NCI-H446 (cell line): Measurements from ENCODE around the gene CCDC106.

Experiments used
- DNase-seq, 2 experiments: peaks; one replicate each; lab custom pipeline; 2025; lab: John Stamatoyannopoulos, UW

Gene CCDC106

DNA sequence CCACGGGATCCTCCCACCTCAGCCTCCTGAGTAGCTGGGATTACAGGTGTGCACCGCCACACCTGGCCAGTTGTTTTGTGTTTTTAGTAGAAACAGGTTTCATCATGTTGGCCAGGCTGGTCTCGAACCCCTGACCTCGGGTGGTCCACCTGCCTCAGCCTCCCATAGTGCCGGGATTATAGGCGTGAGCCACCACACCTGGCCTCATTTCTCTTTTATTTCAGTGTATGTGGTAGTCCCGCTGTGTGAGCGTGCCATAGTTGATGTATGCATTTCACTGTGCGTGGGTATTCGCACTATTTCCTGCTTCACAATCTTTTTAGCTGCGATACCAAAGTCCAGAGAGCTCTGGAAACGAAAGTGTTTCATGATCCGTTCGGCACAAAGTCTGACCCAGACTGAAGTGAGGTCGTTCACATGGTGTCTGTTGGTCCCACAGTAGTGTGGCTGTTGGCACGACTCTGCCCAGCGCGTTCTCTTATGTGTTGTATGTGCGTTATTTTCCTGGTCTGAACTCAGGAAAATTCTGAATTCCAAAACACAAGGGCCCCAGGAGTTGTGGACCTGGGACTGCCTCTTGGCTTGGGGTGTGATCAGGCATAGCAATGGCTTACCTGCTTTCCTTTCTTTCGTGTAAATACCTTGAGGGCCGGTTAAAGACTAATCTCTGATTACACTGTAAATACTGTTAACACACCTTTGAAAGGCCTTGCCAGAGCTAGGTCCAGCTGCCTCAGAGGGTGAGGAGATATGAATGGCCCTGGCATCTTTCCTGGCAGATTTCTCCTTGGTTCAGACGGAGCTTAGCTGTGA, 35.6 kb downstream of the CCDC106 start:
- no peak for DNase-seq

DNA sequence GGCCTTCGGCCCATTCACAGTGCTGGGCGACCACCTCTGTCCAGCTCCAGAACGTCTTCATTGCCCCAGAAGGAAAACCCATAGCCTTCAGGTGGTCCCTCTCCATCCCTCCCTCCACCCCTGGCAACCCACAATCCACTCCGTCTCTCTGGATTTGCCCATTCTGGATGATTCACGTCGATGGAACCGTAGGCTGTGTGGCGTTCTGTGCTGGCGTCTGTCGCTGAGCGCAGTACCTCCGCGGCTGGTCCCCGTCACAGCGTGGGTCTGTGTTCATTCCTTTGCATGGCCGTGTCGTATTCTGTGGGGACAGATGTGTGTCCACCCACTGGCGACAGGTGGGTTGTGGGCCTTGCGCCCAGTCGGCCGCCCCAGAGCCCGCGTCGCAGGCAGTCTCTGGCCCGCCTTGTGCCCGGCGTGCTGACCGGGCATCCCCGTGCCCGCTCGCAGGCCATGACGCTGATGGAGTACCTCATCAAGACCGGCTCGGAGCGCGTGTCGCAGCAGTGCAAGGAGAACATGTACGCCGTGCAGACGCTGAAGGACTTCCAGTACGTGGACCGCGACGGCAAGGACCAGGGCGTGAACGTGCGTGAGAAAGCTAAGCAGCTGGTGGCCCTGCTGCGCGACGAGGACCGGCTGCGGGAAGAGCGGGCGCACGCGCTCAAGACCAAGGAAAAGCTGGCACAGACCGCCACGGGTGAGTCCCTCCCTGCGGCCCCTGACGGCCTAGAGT, 37.1 kb downstream of the CCDC106 start:
- DNase-seq: no peak

DNA sequence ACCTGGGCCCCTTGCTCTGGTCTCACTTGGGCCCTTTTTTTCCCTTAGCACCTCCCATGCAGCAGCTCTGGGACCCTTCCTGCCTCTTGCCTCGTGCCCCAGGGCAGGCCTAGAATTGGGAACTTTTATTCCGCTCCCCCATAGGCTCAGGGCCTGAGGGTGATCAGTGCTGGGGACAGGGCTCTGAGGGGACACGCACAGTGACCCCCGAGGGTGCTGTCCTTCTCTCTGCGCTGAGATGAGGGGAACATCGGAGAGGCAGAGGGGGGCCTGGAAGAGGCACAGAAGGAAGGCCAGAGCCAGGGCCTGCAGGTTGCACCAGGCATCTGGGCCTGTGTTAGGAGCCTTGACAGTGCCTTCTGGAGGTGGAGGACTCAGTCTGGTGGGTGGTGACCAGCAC, 37.8 kb downstream of the CCDC106 start:
- DNase-seq: no peak

DNA sequence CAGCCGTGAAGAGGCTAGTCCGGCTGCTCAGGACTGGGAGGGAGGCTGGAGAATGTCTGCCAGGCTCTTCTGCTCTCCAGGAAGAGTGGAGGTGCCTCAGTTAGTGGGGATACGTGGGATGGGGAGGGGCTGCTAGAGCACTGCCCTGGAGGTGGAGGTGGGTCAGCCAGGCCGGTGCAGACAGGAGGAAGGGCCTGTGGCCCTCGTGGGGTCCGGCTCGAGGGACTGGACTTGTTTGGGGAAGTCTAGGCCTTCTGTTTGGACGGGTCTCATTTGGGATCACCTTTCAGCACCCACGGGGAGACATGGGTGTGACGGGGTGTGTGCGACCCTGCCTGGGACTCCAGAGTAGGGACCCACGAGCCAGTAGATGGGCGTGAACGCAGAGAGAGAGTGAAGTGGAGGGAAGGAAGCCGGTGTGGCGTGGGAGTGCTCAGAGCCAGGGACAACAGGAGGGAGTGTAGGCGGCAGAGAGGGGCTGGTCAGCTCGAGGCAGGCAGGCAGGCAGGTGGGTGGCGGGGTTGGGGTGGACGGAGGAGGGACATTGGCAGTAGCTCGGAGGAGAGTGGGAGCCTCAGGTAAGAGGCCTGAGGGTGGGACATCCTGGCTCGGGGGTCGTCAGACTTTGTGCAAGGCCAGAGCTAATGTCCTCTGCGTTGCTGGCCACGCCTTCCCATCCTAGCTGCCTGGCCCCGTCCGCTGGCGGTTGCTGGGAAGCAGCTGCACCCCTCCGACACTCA, 38.5 kb downstream of the CCDC106 start:
- no peak for DNase-seq

DNA sequence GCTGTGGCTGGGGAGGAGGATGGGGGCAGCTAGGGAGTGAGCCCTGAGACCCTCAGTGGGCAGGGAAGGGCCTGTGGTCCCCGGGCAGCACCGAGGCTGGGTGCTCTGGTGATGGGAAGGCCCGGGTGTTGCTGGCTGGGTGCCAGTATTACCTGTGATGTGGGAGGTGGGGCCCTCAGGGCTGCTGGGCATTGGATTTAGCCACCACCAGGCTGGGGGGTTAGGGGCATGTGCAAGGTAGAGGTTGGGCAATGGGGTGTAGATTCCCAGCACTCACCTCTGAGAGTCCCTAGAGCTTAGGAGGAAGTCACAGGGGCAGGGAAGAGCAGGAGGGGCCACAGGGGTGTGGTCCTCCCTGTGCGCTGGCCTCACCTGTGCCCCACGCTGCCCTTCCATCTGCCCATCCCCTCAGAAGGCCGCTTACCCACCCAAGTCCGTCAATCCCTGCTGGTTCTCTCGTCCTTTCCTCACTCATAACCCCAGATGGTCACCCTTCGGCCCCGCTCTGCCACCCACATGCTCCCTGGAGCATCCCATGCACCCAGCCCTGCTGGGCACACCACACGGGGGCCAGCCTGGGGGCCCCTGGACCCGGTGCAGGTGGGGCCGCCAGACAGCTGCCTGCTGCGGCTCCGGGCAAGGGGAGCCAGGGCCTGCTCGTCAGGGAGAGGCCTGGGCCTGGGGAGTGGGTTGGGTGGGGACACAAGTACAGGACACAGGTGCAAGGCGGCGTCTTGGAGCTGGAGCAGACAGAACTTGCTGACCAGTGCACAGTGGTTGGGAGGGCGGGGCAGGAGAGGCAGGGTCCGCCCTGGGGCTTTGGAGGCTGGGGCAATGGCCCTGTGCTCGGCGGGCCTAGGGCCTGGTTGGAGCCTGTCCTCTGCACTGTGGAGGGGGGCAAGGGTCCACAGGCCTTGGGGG, 39.5 kb downstream of the CCDC106 start:
- no peak for DNase-seq

DNA sequence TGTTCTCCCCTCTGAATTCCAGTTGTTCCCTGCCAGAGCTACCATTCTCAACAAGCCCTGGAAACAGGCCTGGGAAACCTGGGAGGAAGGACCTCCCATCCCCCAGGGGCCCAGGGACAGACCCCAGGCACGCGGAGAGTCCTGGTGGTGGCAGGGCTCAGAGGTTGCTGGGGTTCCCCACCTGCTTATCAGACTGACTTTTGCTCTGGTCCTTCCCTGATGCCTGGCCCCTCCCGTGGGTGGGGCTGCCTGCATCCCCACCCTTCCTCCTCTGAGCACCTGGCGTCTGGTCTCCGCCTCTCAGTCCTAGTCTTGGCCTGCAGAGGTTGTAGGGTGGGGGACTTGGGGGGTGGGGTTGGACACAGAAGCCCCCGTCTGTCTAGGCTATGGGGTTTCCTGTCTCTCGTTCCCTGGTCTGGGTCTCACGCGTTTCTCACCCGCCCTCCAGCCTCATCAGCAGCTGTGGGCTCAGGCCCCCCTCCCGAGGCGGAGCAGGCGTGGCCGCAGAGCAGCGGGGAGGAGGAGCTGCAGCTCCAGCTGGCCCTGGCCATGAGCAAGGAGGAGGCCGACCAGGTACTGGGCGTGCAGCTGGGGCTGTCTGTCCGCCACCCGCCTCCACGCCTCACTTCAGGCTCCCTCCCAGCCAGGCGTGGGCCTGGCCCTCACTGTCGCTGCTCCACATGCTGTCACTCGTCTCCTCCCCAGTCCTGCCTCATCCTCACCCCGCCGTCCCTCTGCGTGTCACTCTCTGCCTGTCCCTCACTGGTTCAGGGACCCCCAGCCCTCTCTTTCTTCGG, 40.6 kb downstream of the CCDC106 start:
- no peak for DNase-seq

DNA sequence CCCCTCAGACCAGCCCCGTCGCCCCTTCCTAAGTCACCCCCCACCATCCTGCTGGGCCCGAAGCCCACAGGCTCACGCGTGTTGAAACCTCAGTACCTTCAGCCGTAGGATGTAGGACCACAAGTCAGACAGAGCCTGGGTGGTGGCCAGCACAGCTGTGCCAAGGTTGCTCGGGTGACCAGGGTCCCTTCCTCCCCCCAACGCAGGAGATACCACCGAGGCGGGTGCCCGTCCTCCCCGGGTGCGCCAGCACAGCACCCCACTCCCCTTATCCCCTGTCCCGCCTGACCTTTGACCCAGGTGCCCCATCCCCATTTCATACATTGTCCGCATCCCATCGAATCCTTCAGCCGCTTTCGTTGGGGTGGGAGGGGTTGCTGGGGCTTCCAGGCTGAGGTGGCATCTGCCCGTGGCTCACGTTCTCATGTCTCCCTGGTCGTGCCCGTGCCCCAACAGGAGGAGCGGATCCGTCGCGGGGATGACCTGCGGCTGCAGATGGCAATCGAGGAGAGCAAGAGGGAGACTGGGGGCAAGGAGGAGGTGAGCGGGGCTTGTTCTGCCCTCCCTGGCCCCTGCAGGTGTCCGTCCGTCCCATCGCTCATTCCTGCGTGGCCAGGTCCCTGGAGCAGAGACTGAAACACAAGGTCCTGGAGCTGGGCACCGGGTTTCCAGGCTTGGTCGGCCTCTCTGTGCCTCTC, 41.5 kb downstream of the CCDC106 start:
- no peak for DNase-seq

DNA sequence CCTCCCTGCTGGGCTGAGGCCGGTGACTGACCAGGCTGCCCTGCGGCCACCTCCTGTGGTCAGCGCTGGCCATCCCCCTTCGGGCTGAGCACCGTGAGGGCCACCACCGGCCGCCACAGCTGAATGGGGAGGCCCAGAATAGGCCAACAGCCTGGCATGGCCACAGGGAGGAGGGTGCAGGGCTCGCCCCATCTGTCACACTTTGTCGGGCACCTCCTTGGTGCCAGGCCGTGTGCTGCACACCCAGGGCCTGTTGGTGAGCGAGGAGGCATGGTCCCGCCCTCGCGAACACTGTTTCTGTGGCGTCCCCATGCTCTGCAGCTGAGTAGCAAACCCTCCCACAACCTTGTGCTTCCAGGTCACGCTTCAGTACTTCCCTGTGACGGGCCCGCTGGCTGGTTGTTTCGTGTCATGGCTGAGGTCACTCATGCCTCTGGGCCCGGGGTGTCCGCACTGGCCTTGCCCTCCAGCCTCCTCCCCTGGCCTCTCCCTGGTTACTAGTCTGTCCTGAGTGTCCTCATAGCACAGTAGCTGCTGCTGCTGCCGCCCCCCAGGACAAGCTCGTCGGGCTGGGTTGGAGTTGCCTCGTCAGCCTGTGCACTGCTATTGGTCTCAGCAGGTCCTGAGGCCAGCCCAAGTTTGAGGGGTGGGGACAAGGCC, 42.2 kb downstream of the CCDC106 start:
- DNase-seq: no peak

DNA sequence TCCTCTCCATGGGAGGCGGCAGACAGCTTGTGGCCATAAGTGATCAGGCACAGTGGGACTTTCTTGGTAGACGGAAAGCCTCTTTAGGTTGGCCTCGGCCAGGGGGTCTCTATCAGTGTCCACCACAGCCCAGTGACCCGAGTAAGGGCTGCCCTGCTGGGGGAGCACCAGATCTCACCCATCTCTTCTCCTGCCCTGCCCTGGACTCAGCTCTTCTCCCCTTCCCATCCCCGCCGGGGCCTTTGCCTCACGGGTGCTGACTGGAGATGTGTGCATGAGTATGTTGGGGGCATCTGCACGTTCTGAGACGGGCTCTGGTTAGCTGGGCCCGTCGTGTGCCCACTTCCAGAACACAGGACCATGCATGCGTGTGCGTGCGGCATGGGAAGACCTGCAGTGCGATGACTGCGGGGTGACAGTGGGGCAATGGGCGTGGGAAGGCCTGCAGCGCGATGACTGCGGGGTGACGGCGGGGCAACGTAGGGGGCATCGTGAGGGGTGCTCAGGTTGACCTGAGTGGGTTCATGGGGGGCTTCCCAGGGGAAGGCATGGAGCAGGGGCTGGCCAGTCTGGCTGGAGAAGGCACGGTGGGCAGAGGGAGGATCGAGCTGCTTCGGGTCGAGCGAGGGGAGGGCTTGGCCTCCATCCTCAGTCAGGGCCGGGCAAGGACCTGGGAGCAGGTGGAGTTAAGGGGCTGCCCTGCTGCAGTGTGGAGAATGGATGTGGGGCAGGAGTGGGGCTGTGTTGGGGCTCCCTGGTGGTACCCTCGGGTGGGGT, 42.9 kb downstream of the CCDC106 start:
- no peak for DNase-seq

DNA sequence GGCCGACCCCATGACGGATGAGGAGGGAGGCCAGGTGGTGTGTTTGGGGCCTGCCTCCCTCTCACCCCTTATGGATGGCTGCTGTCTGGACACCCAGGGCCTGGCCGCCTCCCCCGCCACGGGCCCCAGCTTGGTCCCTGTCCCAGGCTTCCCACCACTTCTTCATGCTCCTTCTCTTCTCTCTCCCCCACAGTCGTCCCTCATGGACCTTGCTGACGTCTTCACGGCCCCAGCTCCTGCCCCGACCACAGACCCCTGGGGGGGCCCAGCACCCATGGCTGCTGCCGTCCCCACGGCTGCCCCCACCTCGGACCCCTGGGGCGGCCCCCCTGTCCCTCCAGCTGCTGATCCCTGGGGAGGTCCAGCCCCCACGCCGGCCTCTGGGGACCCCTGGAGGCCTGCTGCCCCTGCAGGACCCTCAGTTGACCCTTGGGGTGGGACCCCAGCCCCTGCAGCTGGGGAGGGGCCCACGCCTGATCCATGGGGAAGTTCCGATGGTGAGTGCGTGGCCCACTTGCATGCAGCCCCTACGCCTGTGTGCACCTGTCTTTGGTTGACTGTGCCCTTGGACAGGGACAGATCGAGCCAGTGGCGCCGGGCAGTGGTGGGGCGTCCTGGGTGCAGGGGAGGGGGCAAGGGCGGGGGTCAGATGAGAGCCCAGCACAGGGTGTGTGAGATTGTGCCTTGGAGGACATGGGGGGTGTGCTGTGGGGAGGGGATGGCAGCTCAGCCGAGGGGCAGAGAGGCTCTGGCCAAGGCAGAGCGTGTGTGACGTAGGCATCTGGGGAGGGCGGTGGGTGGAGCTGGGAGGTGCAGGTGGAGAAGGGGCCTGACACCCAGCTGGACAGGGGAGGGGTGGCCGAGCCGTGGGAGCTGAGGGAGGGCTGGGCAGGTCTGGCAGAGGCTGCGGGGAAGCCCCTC, 43.8 kb downstream of the CCDC106 start:
- no peak for DNase-seq

DNA sequence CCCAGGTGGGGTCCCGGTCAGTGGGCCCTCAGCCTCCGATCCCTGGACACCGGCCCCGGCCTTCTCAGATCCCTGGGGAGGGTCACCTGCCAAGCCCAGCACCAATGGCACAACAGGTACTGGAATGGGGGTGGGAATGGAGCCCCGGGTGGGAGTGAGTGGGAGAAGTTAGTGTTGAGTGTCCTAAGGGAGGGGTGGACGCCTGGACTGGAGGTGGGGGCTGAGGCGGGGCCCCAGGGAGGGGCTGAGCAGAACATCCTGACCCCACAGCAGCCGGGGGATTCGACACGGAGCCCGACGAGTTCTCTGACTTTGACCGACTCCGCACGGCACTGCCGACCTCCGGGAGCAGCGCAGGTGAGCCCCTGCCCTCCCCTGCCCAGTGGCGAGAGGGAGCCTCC, 44.7 kb downstream of the CCDC106 start:
- DNase-seq: no peak

DNA sequence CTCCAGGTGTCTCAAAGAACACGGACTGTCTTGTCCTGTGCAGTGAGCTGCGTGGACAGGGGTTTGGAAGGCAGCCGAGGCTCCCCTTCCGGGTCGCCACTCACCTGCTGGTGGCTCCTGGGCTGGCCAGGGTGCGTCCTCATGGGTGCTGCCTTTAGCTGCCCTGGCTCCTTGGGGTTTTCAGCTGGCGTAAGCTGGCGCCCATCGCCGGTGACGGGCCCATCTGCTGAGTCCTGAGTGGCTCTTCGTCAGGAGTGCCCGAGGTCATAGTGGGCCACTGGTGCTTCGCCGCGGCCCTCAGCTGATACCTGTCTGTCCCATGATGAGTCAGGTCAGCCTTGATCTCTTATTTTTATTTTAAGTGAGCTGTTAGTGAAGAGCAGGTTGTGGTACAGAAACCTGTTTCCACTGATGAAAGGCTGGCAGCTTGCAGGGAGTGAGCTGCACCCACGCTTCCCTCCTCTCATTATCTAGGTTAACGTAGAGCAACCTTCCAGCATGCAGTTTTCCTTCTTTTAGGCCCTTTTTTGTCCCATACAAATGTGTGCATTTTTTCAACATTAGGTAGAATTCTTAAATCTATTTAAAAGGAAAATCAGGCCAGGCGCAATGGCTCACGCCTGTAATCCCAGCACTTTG, 45.4 kb downstream of the CCDC106 start:
- no peak for DNase-seq

DNA sequence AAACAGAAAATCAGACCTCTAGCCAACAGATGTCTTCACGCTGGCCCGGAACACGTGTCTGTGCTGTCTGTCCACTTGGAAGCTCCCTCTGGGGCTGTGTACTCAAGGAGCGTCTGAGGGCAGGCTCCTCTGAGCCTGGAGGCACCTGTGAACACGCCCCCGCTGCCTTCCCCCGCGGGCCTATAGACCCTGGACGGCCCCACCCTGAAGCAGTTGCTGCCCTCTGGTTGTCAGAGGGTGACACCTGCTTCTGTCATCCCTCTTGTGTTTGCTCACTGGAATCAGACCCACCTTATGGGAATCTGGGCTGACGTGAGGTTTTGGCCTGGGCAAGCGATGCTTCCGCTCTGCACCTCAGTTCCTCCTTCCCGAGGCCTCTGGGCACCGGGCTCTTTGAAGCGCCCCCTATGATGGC, 46.2 kb downstream of the CCDC106 start:
- DNase-seq: no peak

DNA sequence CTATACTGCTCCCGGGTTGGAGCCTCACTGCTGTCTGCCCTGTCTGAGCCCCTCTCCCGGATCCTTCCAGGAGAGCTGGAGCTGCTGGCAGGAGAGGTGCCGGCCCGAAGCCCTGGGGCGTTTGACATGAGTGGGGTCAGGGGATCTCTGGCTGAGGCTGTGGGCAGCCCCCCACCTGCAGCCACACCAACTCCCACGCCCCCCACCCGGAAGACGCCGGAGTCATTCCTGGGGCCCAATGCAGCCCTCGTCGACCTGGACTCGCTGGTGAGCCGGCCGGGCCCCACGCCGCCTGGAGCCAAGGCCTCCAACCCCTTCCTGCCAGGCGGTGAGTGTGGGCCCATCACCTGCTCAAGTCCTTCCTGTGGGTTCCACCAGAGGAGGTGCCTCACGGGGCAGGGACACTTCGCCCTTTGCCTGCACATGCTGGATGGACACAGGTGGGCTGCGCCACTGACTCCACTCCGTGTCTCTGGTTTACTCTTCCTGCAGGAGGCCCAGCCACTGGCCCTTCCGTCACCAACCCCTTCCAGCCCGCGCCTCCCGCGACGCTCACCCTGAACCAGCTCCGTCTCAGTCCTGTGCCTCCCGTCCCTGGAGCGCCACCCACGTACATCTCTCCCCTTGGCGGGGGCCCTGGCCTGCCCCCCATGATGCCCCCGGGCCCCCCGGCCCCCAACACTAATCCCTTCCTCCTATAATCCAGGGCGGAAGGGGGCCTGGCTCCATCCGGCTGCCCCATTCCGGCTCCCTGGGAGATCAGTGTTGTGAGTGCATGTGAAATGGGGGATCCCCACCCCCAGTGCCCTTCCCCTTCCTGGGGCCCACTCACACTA, 46.9 kb downstream of the CCDC106 start:
- no peak for DNase-seq

DNA sequence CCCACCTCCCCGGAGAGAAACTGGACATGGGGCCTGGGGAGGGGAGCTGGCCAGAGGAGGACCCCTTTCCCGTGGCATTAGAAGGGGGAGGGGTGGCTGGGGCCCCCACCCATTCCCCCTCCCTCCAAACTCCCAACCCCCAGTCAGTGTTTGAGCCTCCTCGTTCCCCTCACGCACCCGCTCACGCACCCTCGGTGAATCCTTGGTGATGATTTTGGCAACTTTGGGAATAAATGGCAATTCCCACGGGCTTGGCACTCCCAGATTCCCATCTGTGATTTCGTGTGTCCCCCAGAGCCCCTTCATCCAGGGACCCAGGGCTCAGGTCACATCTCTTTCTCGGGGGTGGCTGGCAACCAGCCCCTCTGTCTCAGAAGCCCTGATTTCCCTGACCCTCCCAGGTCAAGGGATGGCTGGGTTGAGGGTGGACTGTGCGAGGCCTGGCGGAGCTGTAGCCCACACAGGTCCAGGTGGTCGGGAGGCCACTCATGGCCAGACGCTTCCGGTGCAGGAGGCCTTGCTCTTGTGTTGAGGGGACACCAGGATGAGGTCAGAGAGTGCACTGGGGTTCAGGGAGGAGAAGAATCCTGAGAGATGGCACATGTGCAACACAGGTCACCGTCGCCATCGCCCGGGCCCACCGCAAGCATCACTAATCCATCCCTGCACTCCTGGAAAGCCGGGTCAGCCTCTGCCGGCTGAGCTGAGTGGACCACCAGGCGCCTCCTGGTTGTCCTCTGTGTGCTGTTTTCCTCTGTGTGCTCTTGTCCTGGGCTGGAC, 47.7 kb downstream of the CCDC106 start:
- DNase-seq: no peak
